ENCODE measurements around the gene BCDIN3D.

BCDIN3D gene

GRCh38 chr12:49795654-49796105 is 47.2 kb downstream of the BCDIN3D start:
- no peak for DNase-seq

- no peak for DNase-seq
Measured at GRCh38 chr12:49794811-49795653, 47.9 kb downstream of the BCDIN3D start.

- DNase-seq = no peak
Measured at GRCh38 chr12:49794021-49794420, 48.9 kb downstream of the BCDIN3D start.

- DNase-seq = no peak
Measured at GRCh38 chr12:49793620-49794019, 49.3 kb downstream of the BCDIN3D start.

- DNase-seq = no peak
Measured at GRCh38 chr12:49792976-49793580, 49.8 kb downstream of the BCDIN3D start.

- no peak for DNase-seq
Measured at GRCh38 chr12:49792181-49792970, 50.5 kb downstream of the BCDIN3D start.

- no peak for DNase-seq
Measured at GRCh38 chr12:49791700-49792099, 51.2 kb downstream of the BCDIN3D start.

GRCh38 chr12:49790741-49791555 is 52.0 kb downstream of the BCDIN3D start:
- no peak for DNase-seq

- no peak for DNase-seq
Measured at GRCh38 chr12:49789992-49790391, 52.9 kb downstream of the BCDIN3D start.

- DNase-seq = no peak
Measured at GRCh38 chr12:49787672-49788071, 55.2 kb downstream of the BCDIN3D start.
